OCI-LY7 (cell line): ENCODE data around the gene MKI67. TPM values are rescaled to one million over a fixed set of nuclear protein-coding genes. Genes with fewer than 3 reads are reported as not detected.
"Not testable (repeated sequence)": the region's sequence is repeated elsewhere in the genome, so short reads cannot be mapped to it uniquely, and the experiment has no call there.

Experiments
- BruUV-seq: library from RNA; stranded (reverse); fragments of 400-500 nt; replicated peaks from 2 replicates; lab custom pipeline; 2021; lab: Mats Ljungman, UMichigan
- CTCF ChIA-PET: fragments of 300-600 bp; sonication (Branson Sonifier 250); formaldehyde crosslinking; loops from one replicate; lab custom pipeline; 2022; ENCODE audit warnings: antibody characterized with exemption; ENCODE audit not compliant: unreplicated experiment; lab: Charles Lee
- POLR2A ChIA-PET: fragments of 300-600 bp; sonication (Branson Sonifier 250); formaldehyde crosslinking; loops from one replicate; lab custom pipeline; 2022; ENCODE audit warnings: antibody characterized with exemption; lab: Charles Lee
- DNase-seq: peaks from one replicate; pipeline ENCODE4 v3.0.0-alpha.2; 2015; ENCODE audit warnings: low spot score
- H2AFZ ChIP-seq: fragments of 200-600 bp; sonication (generic), shearing (Covaris generic); 2 replicates; pipeline ENCODE4 v1.6.1; 2014; ENCODE audit warnings: mild to moderate bottlenecking, antibody characterized with exemption, low read length, moderate library complexity
- H3K27ac ChIP-seq: fragments of 200-600 bp; sonication (generic); 2 replicates; pipeline ENCODE4 v1.5.1; 2014; ENCODE audit warnings: mixed run types, low read depth, mild to moderate bottlenecking, moderate library complexity, low read length, inconsistent platforms; ENCODE audit not compliant: poor library complexity, severe bottlenecking
- H3K36me3 ChIP-seq: fragments of 200-600 bp; sonication (generic); 2 replicates; pipeline ENCODE4 v1.6.1; 2014; ENCODE audit warnings: mild to moderate bottlenecking, antibody characterized with exemption, low read length, moderate library complexity, mixed read lengths; ENCODE audit not compliant: insufficient read depth
- H3K4me1 ChIP-seq: fragments of 200-600 bp; sonication (generic); 2 replicates; pipeline ENCODE4 v1.5.1; 2014; ENCODE audit warnings: mild to moderate bottlenecking, low read length; ENCODE audit not compliant: insufficient read depth, poor library complexity, severe bottlenecking
- H3K4me2 ChIP-seq: fragments of 200-600 bp; sonication (generic); 2 replicates; pipeline ENCODE4 v1.6.1; 2014; ENCODE audit warnings: mild to moderate bottlenecking, low read length
- H3K4me3 ChIP-seq: fragments of 200-600 bp; sonication (generic); 2 replicates; pipeline ENCODE4 v1.5.1; 2014; ENCODE audit warnings: mild to moderate bottlenecking, low read depth, low read length; ENCODE audit not compliant: poor library complexity, severe bottlenecking
- H3K79me2 ChIP-seq: fragments of 200-600 bp; sonication (generic); 2 replicates; pipeline ENCODE4 v1.6.1; 2016; ENCODE audit warnings: low read depth, mild to moderate bottlenecking, low read length, moderate library complexity, mixed read lengths; ENCODE audit not compliant: insufficient read depth
- H3K9me2 ChIP-seq: fragments of 200-600 bp; sonication (generic); 2 replicates; pipeline ENCODE4 v1.6.1; 2016; ENCODE audit warnings: mild to moderate bottlenecking, low read length, mixed read lengths; ENCODE audit not compliant: insufficient read depth
- H3K9me3 ChIP-seq: fragments of 200-600 bp; sonication (generic); 2 replicates; pipeline ENCODE4 v1.6.1; 2014; ENCODE audit warnings: mild to moderate bottlenecking, mixed run types, low read length, mixed read lengths
- H4K20me1 ChIP-seq: fragments of 200-600 bp; sonication (generic); 2 replicates; pipeline ENCODE4 v1.6.1; 2014; ENCODE audit warnings: mild to moderate bottlenecking, antibody characterized with exemption, low read length, moderate library complexity, mixed read lengths; ENCODE audit not compliant: insufficient read depth
- EZH2phosphoT487 ChIP-seq: fragments of 200-600 bp; sonication (generic); IDR thresholded peaks from 2 replicates; pipeline ENCODE4 v1.6.1; 2018; ENCODE audit warnings: low read depth, borderline replicate concordance, mild to moderate bottlenecking, mixed run types, antibody characterized with exemption, low read length, moderate library complexity, mixed read lengths
- intact Hi-C: fragments of 100-400 bp; cut with micrococcal nuclease; formaldehyde crosslinking; loops from one replicate; pipeline ENCODE4 v1.10.0; 2022; ENCODE audit not compliant: unreplicated experiment
- total RNA-seq, 2 experiments: library from RNA; depleted of rRNA in 1 of 2; stranded (reverse); fragments of >200 nt in 1 of 2; shearing (Covaris generic) in 1 of 2; gene quantifications; 2 replicates each; pipeline ENCODE4 v1.2.3, GENCODE V29; 2014 to 2022
- TF ChIP-seq, protein P1 (sequence below): fragments of 200-600 bp; sonication (generic); conservative IDR thresholded peaks from 2 replicates; pipeline ENCODE4 v1.5.1; 2014; ENCODE audit warnings: mild to moderate bottlenecking, antibody characterized with exemption, low read length, moderate library complexity, mixed read lengths

Gene MKI67
- total RNA-seq, 2 experiments from 2014 or later = 139 to 192 TPM

DNA sequence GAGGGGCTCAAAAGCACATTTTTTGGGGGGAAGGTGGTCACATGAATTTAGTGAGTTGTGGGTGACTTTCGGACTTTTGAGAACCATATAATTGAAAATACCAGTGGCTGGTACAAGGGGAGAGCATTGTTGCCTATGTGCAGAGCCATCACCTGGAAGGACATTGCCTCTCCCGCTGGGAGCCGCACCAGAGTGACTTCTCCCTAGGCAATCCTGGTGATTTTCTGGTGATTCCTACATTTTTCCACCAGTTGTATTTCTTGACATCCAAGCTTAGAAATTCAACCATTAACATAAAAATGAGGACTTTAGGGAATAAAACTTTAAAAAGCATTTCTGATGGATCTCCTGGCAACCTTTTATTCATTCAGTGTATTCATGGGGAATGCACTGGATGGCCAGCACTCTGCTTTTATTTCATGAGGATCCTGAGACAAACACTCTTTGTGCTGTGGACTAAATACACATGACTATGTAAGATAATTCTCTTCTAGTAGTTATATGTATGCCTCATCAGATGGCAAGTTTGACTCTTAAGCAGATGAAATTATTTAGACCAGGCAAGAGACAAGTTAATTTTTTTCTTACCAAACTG is 41.8 kb upstream of the MKI67 start:
- H3K4me1 ChIP-seq = no peaks in the 10 kb centered on the region
- no peak overlapping the region for H3K27ac ChIP-seq
- H3K36me3 ChIP-seq = no peaks in the 10 kb centered on the region
- no peaks in the 10 kb centered on the region for H3K9me3 ChIP-seq
- POLR2A ChIA-PET = no interaction called here
- no peak overlapping the region for H3K4me2 ChIP-seq
- DNase-seq = no peak
- intact Hi-C loops = no loop called here
- no peak overlapping the region for H2AFZ ChIP-seq
- H3K4me3 ChIP-seq = no peak overlapping the region
- CTCF ChIA-PET = no interaction called here
- no peaks in the 10 kb centered on the region for H3K79me2 ChIP-seq
- no TSS peak for BruUV-seq
- H4K20me1 ChIP-seq = no peaks in the 10 kb centered on the region
- TF ChIP-seq EZH2phosphoT487 = no peak
- TF ChIP-seq, protein P1, sequence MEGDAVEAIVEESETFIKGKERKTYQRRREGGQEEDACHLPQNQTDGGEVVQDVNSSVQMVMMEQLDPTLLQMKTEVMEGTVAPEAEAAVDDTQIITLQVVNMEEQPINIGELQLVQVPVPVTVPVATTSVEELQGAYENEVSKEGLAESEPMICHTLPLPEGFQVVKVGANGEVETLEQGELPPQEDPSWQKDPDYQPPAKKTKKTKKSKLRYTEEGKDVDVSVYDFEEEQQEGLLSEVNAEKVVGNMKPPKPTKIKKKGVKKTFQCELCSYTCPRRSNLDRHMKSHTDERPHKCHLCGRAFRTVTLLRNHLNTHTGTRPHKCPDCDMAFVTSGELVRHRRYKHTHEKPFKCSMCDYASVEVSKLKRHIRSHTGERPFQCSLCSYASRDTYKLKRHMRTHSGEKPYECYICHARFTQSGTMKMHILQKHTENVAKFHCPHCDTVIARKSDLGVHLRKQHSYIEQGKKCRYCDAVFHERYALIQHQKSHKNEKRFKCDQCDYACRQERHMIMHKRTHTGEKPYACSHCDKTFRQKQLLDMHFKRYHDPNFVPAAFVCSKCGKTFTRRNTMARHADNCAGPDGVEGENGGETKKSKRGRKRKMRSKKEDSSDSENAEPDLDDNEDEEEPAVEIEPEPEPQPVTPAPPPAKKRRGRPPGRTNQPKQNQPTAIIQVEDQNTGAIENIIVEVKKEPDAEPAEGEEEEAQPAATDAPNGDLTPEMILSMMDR = no peak
- H3K9me2 ChIP-seq = no peaks in the 10 kb centered on the region

DNA sequence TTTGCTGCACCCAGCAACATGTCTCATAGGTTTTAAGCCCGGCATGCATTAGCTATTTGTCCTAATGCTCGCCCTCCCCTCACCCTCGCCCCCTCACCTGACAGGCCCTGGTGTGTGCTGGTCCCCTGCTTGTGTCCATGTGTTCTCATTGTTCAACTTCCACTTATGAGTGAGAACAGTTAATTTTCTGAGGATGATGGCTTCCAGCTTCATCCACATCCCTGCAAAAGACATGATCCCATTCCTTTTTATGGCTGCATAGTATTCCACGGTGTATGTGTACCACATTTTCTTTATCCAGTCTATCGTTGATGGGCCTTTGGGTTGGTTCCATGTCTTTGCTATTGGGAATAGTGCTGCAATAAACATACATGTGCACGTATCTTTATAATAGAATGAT is 40.9 kb upstream of the MKI67 start:
- H3K36me3 ChIP-seq, H4K20me1 ChIP-seq, H3K4me2 ChIP-seq, DNase-seq, BruUV-seq, CTCF ChIA-PET, H2AFZ ChIP-seq, H3K79me2 ChIP-seq, H3K27ac ChIP-seq, H3K4me1 ChIP-seq, H3K9me2 ChIP-seq, intact Hi-C loops, H3K4me3 ChIP-seq, H3K9me3 ChIP-seq: not testable (repeated sequence)
- POLR2A ChIA-PET = interaction anchor here (0.9 to 1.4 kb wide), 2 partner anchors 8 to 10 kb away, joined by 4 to 7 read pairs; no protein-coding TSS in a partner anchor

DNA sequence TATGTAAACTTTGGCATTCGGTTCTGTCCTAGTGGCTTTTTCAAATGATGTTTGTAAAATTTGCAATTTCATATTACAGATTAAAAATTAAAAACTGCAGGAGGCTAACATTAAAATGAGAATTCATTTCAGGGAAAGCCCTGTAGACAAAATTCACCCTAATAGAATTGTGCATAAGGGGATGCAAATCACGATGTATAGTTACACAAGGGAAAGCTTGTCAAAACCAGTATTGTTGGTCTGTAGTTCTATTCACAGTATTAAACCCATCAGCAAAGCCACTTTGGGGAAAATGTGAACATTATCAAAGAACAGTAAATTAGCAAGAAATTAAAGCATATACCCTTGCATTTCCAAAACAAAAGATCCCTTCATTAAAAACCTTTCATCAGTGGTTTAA is 39.9 kb upstream of the MKI67 start:
- no TSS peak for BruUV-seq
- ChIA-PET POLR2A (interaction anchor here (0.7 to 1.4 kb wide), 4 partner anchors 9 to 326 kb away, joined by 3 to 7 read pairs (median 4); no protein-coding TSS in a partner anchor), CTCF (no interaction called here)
- no peaks in the 10 kb centered on the region for H4K20me1 ChIP-seq
- H2AFZ ChIP-seq = no peak overlapping the region
- TF ChIP-seq, protein P1 = no peak
- TF ChIP-seq EZH2phosphoT487 = no peak
- no peaks in the 10 kb centered on the region for H3K36me3 ChIP-seq
- DNase-seq = no peak
- H3K9me3 ChIP-seq = no peaks in the 10 kb centered on the region
- no peak overlapping the region for H3K27ac ChIP-seq
- H3K4me3 ChIP-seq = no peak overlapping the region
- H3K79me2 ChIP-seq = no peaks in the 10 kb centered on the region
- no peaks in the 10 kb centered on the region for H3K9me2 ChIP-seq
- H3K4me2 ChIP-seq = no peak overlapping the region
- intact Hi-C loops = no loop called here
- no peaks in the 10 kb centered on the region for H3K4me1 ChIP-seq
